HepG2 (cell line): ENCODE data around the gene KBTBD2. TPM values are rescaled to one million over a fixed set of nuclear protein-coding genes. Genes with fewer than 3 reads are reported as not detected.

Experiments
- BHLHE40 ChIP-seq: IDR thresholded peaks from 2 replicates; pipeline ENCODE4 v1.6.1; 2011; ENCODE audit warnings: low read length, improper control_type of control experiment
- CENPBD1 ChIP-seq: sonication (generic); formaldehyde crosslinking; IDR thresholded peaks from 2 replicates; pipeline ENCODE4 v1.8.0; 2022; ENCODE audit warnings: missing genetic modification reagents, low read depth, mild to moderate bottlenecking, borderline replicate concordance
- CTCF ChIP-seq: sonication (generic); formaldehyde crosslinking; IDR thresholded peaks from 2 replicates; pipeline ENCODE4 v1.5.0; 2020; ENCODE audit warnings: mild to moderate bottlenecking, missing genetic modification reagents, moderate library complexity
- ELF3 ChIP-seq: IDR thresholded peaks from 2 replicates; pipeline ENCODE4 v1.6.1; 2016; ENCODE audit warnings: missing genetic modification reagents, missing compliant biosample characterization
- LBX2 ChIP-seq: sonication (generic); formaldehyde crosslinking; IDR thresholded peaks from 2 replicates; pipeline ENCODE4 v1.5.0; 2020; ENCODE audit warnings: missing genetic modification reagents, mild to moderate bottlenecking, borderline replicate concordance
- MBNL3 ChIP-seq: fragments of 250-450 bp; sonication (Bioruptor Pico); conservative IDR thresholded peaks from 2 replicates; pipeline ENCODE4 v1.8.0; 2022; ENCODE audit warnings: mild to moderate bottlenecking, inconsistent platforms
- NFKB2 ChIP-seq: sonication (generic); formaldehyde crosslinking; IDR thresholded peaks from 2 replicates; pipeline ENCODE4 v1.4.0; 2020; ENCODE audit warnings: missing genetic modification reagents, borderline replicate concordance
- SIX1 ChIP-seq: sonication (generic); formaldehyde crosslinking; IDR thresholded peaks from 2 replicates; pipeline ENCODE4 v1.4.0; 2020; ENCODE audit warnings: missing genetic modification reagents, borderline replicate concordance
- SNAI1 ChIP-seq: sonication (generic); formaldehyde crosslinking; IDR thresholded peaks from 2 replicates; pipeline ENCODE4 v1.5.0; 2020; ENCODE audit warnings: mild to moderate bottlenecking, missing genetic modification reagents, borderline replicate concordance
- THAP9 ChIP-seq: sonication (generic); formaldehyde crosslinking; IDR thresholded peaks from 2 replicates; pipeline ENCODE4; 2020; ENCODE audit warnings: missing genetic modification reagents, mild to moderate bottlenecking, borderline replicate concordance
- TRIM22 ChIP-seq: fragments of 450-650 bp; IDR thresholded peaks from 2 replicates; pipeline ENCODE4 v1.6.1; 2017
- ZBED4 ChIP-seq: sonication (generic); formaldehyde crosslinking; IDR thresholded peaks from 2 replicates; pipeline ENCODE4 v1.4.0; 2020; ENCODE audit warnings: missing genetic modification reagents, borderline replicate concordance
- ZBTB20 ChIP-seq: sonication (generic); formaldehyde crosslinking; IDR thresholded peaks from 2 replicates; pipeline ENCODE4 v1.8.1; 2023; ENCODE audit warnings: missing genetic modification reagents, low read depth, mild to moderate bottlenecking, borderline replicate concordance
- ZNF562 ChIP-seq: sonication (generic); formaldehyde crosslinking; IDR thresholded peaks from 2 replicates; pipeline ENCODE4 v1.8.0; 2022; ENCODE audit warnings: missing genetic modification reagents, borderline replicate concordance
- ZNF576 ChIP-seq: sonication (generic); formaldehyde crosslinking; IDR thresholded peaks from 2 replicates; pipeline ENCODE4 v1.4.0; 2020; ENCODE audit warnings: mild to moderate bottlenecking, missing genetic modification reagents
- ZNF678 ChIP-seq: sonication (generic); formaldehyde crosslinking; IDR thresholded peaks from 2 replicates; pipeline ENCODE4 v1.4.0; 2020; ENCODE audit warnings: mild to moderate bottlenecking, missing genetic modification reagents
- ZNF777 ChIP-seq: sonication (generic); formaldehyde crosslinking; IDR thresholded peaks from 2 replicates; pipeline ENCODE4 v1.4.0; 2020; ENCODE audit warnings: missing genetic modification reagents
- polyA plus RNA-seq, 8 experiments: library from polyadenylated mRNA; depleted of rRNA in 3 of 8; stranded (reverse) in 7 of 8; unstranded in 1 of 8; fragments of >200 nt; fragmentation: Illumina TruSeq in 4 of 8; extraction: Trizol in 4 of 8; gene quantifications; 2 replicates each; pipeline versions ENCODE4 v1.2.1 to v1.2.3, GENCODE V29; 2011 to 2016; ENCODE audit warnings: low read depth in 4 of 8, missing spikeins in 1 of 8, mixed read lengths in 1 of 8; ENCODE audit not compliant: insufficient read depth in 1 of 8
- total RNA-seq, 5 experiments: library from RNA; depleted of rRNA; stranded (reverse); fragments of >200 nt; fragmentation: Illumina TruSeq; extraction: Trizol; gene quantifications; 2 replicates each; pipeline ENCODE4 v1.2.3, GENCODE V29; 2016; ENCODE audit warnings: low read depth in 1 of 5

KBTBD2 gene
- total and polyA plus RNA-seq, 2 of the 13 experiments (the other 11 are each of a cell fraction or from before 2014, with no cell fraction given), result 24.0 to 25.2 TPM

- no peak for TF ChIP-seq LBX2 (CRISPR knock-in tag)
- TF ChIP-seq THAP9 (CRISPR knock-in tag), result no peak
- TF ChIP-seq SIX1 (CRISPR knock-in tag), result no peak
- TF ChIP-seq ZBED4 (CRISPR knock-in tag), result no peak; the same call in 1 of the 2 replicates
- TF ChIP-seq ELF3 (CRISPR knock-in tag), result peak; percentile 65
- no peak for TF ChIP-seq CENPBD1 (CRISPR knock-in tag)
- TF ChIP-seq NFKB2 (CRISPR knock-in tag), result peak; percentile 76; the same call in 1 of the 2 replicates
- peak; percentile 67 for TF ChIP-seq ZNF777 (CRISPR knock-in tag)
- peak; percentile 72; the same call in 1 of the 2 replicates for TF ChIP-seq ZBTB20 (CRISPR knock-in tag)
- TF ChIP-seq MBNL3 (CRISPR knock-in tag), result no peak
- TF ChIP-seq ZNF678 (CRISPR knock-in tag), result no peak
- peak; percentile 63; the same call in 1 of the 2 replicates for TF ChIP-seq SNAI1 (CRISPR knock-in tag)
- no peak for TF ChIP-seq BHLHE40
- no peak for TF ChIP-seq ZNF562
- no peak for TF ChIP-seq CTCF
- TF ChIP-seq ZNF576, result no peak
- no peak for TF ChIP-seq TRIM22
Measured at GRCh38 chr7:32891800-32892520, 400 bp upstream of the KBTBD2 start (continued).
